HepG2 (cell line): Measurements from ENCODE around the gene SERTAD1. TPM values are rescaled to one million over a fixed set of nuclear protein-coding genes. Genes with fewer than 3 reads are reported as not detected.

ENCODE experiments used
- DNMT1 ChIP-seq: sonication (generic); formaldehyde crosslinking; IDR thresholded peaks from 2 replicates; pipeline ENCODE4 v1.5.1; 2020; ENCODE audit warnings: mild to moderate bottlenecking, missing genetic modification reagents
- E2F2 ChIP-seq: sonication (generic); formaldehyde crosslinking; IDR thresholded peaks from 2 replicates; pipeline ENCODE4 v1.4.0; 2020; ENCODE audit warnings: missing genetic modification reagents, borderline replicate concordance
- GTF2F1 ChIP-seq: fragments of 150-350 bp; IDR thresholded peaks from 2 replicates; pipeline ENCODE4 v1.6.1; 2014; ENCODE audit warnings: low read length
- HMGXB4 ChIP-seq, 2 experiments: sonication (generic) in 1 of 2; formaldehyde crosslinking in 1 of 2; IDR thresholded peaks; 2 replicates each; pipeline versions ENCODE4 v1.4.0 to v1.6.1; 2018 to 2020; ENCODE audit warnings: missing genetic modification reagents in 2 of 2, borderline replicate concordance in 1 of 2, low read depth in 1 of 2, mild to moderate bottlenecking in 1 of 2, missing biosample characterization in 1 of 2
- HNRNPH1 ChIP-seq: fragments of 200-400 bp; formaldehyde crosslinking; optimal IDR thresholded peaks from 2 replicates; pipeline ENCODE3; 2017; ENCODE audit warnings: mild to moderate bottlenecking, low read depth, low read length
- ISL2 ChIP-seq: sonication (generic); formaldehyde crosslinking; IDR thresholded peaks from 2 replicates; pipeline ENCODE4 v1.5.0; 2020; ENCODE audit warnings: missing genetic modification reagents
- MED13 ChIP-seq: sonication (generic); formaldehyde crosslinking; IDR thresholded peaks from 2 replicates; pipeline ENCODE4 v1.5.0; 2020; ENCODE audit warnings: missing genetic modification reagents
- MIER2 ChIP-seq: IDR thresholded peaks from 2 replicates; pipeline ENCODE4 v1.6.1; 2016; ENCODE audit warnings: missing biosample characterization, missing genetic modification reagents
- POGZ ChIP-seq: sonication (generic); formaldehyde crosslinking; IDR thresholded peaks from 2 replicates; pipeline ENCODE4 v1.4.0; 2020; ENCODE audit warnings: mild to moderate bottlenecking, missing genetic modification reagents
- PTBP1 ChIP-seq: fragments of 200-400 bp; formaldehyde crosslinking; IDR thresholded peaks from 2 replicates; pipeline ENCODE4 v1.6.1; 2018; ENCODE audit warnings: low read length, low read depth; ENCODE audit not compliant: poor library complexity, severe bottlenecking
- RBFOX2 ChIP-seq: fragments of 200-400 bp; formaldehyde crosslinking; IDR thresholded peaks from 2 replicates; pipeline ENCODE4 v1.6.1; 2017; ENCODE audit warnings: low read depth, mild to moderate bottlenecking, low read length
- U2AF2 ChIP-seq: fragments of 200-400 bp; formaldehyde crosslinking; IDR thresholded peaks from 2 replicates; pipeline ENCODE4 v1.6.1; 2017; ENCODE audit warnings: low read depth, mild to moderate bottlenecking, low read length
- ZBTB49 ChIP-seq: sonication (generic); formaldehyde crosslinking; IDR thresholded peaks from 2 replicates; pipeline ENCODE4 v1.4.0; 2020; ENCODE audit warnings: missing genetic modification reagents, borderline replicate concordance
- ZNF18 ChIP-seq: sonication (generic); formaldehyde crosslinking; IDR thresholded peaks from 2 replicates; pipeline ENCODE4 v1.8.0; 2022; ENCODE audit warnings: mild to moderate bottlenecking, missing genetic modification reagents; ENCODE audit not compliant: insufficient replicate concordance
- ZNF552 ChIP-seq: sonication (generic); formaldehyde crosslinking; IDR thresholded peaks from 2 replicates; pipeline ENCODE4 v1.9.0; 2022; ENCODE audit warnings: missing genetic modification reagents, mild to moderate bottlenecking, borderline replicate concordance
- ZNF577 ChIP-seq: sonication (generic); formaldehyde crosslinking; IDR thresholded peaks from 2 replicates; pipeline ENCODE4 v1.4.0; 2020; ENCODE audit warnings: mild to moderate bottlenecking, low read depth, missing genetic modification reagents, borderline replicate concordance
- ZNF629 ChIP-seq: sonication (generic); formaldehyde crosslinking; conservative IDR thresholded peaks from 2 replicates; pipeline ENCODE4 v1.5.0; 2020; ENCODE audit warnings: missing genetic modification reagents
- ZNF674 ChIP-seq: sonication (generic); formaldehyde crosslinking; IDR thresholded peaks from 2 replicates; pipeline ENCODE4 v1.5.0; 2020; ENCODE audit warnings: low read depth, mild to moderate bottlenecking, missing genetic modification reagents
- ZNF740 ChIP-seq: sonication (generic); formaldehyde crosslinking; IDR thresholded peaks from 2 replicates; pipeline ENCODE4 v1.4.0; 2020; ENCODE audit warnings: missing genetic modification reagents
- polyA plus RNA-seq, 8 experiments: library from polyadenylated mRNA; depleted of rRNA in 3 of 8; stranded (reverse) in 7 of 8; unstranded in 1 of 8; fragments of >200 nt; fragmentation: Illumina TruSeq in 4 of 8; extraction: Trizol in 4 of 8; gene quantifications; 2 replicates each; pipeline versions ENCODE4 v1.2.1 to v1.2.3, GENCODE V29; 2011 to 2016; ENCODE audit warnings: low read depth in 4 of 8, missing spikeins in 1 of 8, mixed read lengths in 1 of 8; ENCODE audit not compliant: insufficient read depth in 1 of 8
- total RNA-seq, 5 experiments: library from RNA; depleted of rRNA; stranded (reverse); fragments of >200 nt; fragmentation: Illumina TruSeq; extraction: Trizol; gene quantifications; 2 replicates each; pipeline ENCODE4 v1.2.3, GENCODE V29; 2016; ENCODE audit warnings: low read depth in 1 of 5

SERTAD1 gene
- total and polyA plus RNA-seq, 2 of the 13 experiments (the other 11 are each of a cell fraction or from before 2014, with no cell fraction given) = 4.3 to 4.5 TPM

GRCh38 chr19:40464059-40465024 is 38.5 kb upstream of the SERTAD1 start (continued):
- no peak for TF ChIP-seq MIER2 (CRISPR knock-in tag)
- no peak for TF ChIP-seq ZNF674 (CRISPR knock-in tag)
- TF ChIP-seq ISL2 (CRISPR knock-in tag) = no peak
- no peak for TF ChIP-seq E2F2 (CRISPR knock-in tag)
- TF ChIP-seq ZNF740 (CRISPR knock-in tag) = no peak
- no peak for TF ChIP-seq HNRNPH1
- TF ChIP-seq U2AF2 = no peak
- TF ChIP-seq ZNF18 = no peak
- no peak for TF ChIP-seq GTF2F1
- no peak for TF ChIP-seq ZNF629 (CRISPR knock-in tag)
- no peak for TF ChIP-seq POGZ (CRISPR knock-in tag)
- TF ChIP-seq PTBP1 = no peak
- no peak for TF ChIP-seq DNMT1
- no peak for TF ChIP-seq RBFOX2
- TF ChIP-seq MED13 (CRISPR knock-in tag) = no peak
- TF ChIP-seq ZNF577 = no peak
- no peak for TF ChIP-seq ZNF552 (CRISPR knock-in tag)
- TF ChIP-seq HMGXB4 (CRISPR knock-in tag; IDR thresholded peaks at IDR 0.05; ENCODE audit: borderline replicate concordance in 1 of 2, low read depth in 1 of 2) = peak in 1 of 2 experiments; percentile 58; a peak in 1 of 4 replicates
- TF ChIP-seq ZBTB49 (CRISPR knock-in tag) = no peak
